Neuronal stem cell (in vitro differentiated cells): ENCODE measurements around the gene RAI14.
"Not testable (repeated sequence)": the region's sequence is repeated elsewhere in the genome, so short reads cannot be mapped to it uniquely, and the experiment has no call there.

ENCODE experiments used
- DNase-seq: peaks from one replicate; pipeline ENCODE4 v3.0.0-alpha.2; 2013; ENCODE audit warnings: low spot score
- H2AFZ ChIP-seq: one replicate; pipeline ENCODE4 v1.6.1; 2013; ENCODE audit warnings: mild to moderate bottlenecking, low read length, inconsistent platforms
- H2AK5ac ChIP-seq: 2 replicates; pipeline ENCODE4 v1.6.1; 2013; ENCODE audit warnings: low read depth, mild to moderate bottlenecking, inconsistent platforms, low read length, moderate library complexity, mixed read lengths
- H2BK120ac ChIP-seq: 2 replicates; pipeline ENCODE4 v1.6.1; 2013; ENCODE audit warnings: low read depth, mild to moderate bottlenecking, inconsistent platforms, low read length, moderate library complexity, mixed read lengths
- H2BK12ac ChIP-seq: one replicate; pipeline ENCODE4 v1.6.1; 2013; ENCODE audit warnings: low read length, inconsistent platforms
- H2BK15ac ChIP-seq: 2 replicates; pipeline ENCODE4 v1.6.1; 2013; ENCODE audit warnings: mild to moderate bottlenecking, low read length, inconsistent platforms, mixed read lengths
- H2BK5ac ChIP-seq: one replicate; pipeline ENCODE4 v1.6.1; 2013; ENCODE audit warnings: inconsistent platforms, mild to moderate bottlenecking, low read length, moderate library complexity
- H3K14ac ChIP-seq: one replicate; pipeline ENCODE4 v1.6.1; 2013; ENCODE audit warnings: low read length, inconsistent platforms
- H3K18ac ChIP-seq: 2 replicates; pipeline ENCODE4 v1.6.1; 2013; ENCODE audit warnings: low read length, inconsistent platforms
- H3K23ac ChIP-seq: 2 replicates; pipeline ENCODE4 v1.6.1; 2013; ENCODE audit warnings: low read depth, mild to moderate bottlenecking, mixed read lengths, low read length, inconsistent platforms; ENCODE audit not compliant: poor library complexity
- H3K27ac ChIP-seq: replicated peaks from 3 replicates; pipeline ENCODE4 v1.5.1; 2013; ENCODE audit warnings: low read length, inconsistent platforms
- H3K27me3 ChIP-seq, 3 experiments: 2 replicates each; pipeline ENCODE4 v1.6.1; 2013; ENCODE audit warnings: low read length in 3 of 3, mild to moderate bottlenecking in 2 of 3, inconsistent platforms in 1 of 3, low read depth in 1 of 3, mixed read lengths in 1 of 3, moderate library complexity in 1 of 3; ENCODE audit not compliant: control insufficient read depth in 3 of 3, insufficient read depth in 3 of 3
- H3K36me3 ChIP-seq, 2 donors: replicated peaks in 1 of 2; 2 replicates each; pipeline ENCODE4 v1.6.1; 2013; ENCODE audit warnings: low read length in 2 of 2; ENCODE audit not compliant: control insufficient read depth in 2 of 2, insufficient read depth in 2 of 2
- H3K4ac ChIP-seq: 2 replicates; pipeline ENCODE4 v1.6.1; 2013; ENCODE audit warnings: inconsistent platforms, mild to moderate bottlenecking, low read length, moderate library complexity
- H3K4me1 ChIP-seq, 2 donors: 1 replicate in 1 of 2; 2 replicates in 1 of 2; pipeline ENCODE4 v1.6.1; 2013; ENCODE audit warnings: low read length in 2 of 2, low read depth in 1 of 2; ENCODE audit not compliant: control insufficient read depth in 2 of 2, insufficient read depth in 1 of 2
- H3K4me2 ChIP-seq: one replicate; pipeline ENCODE4 v1.6.1; 2013; ENCODE audit warnings: mild to moderate bottlenecking, low read length, inconsistent platforms; ENCODE audit not compliant: insufficient read depth, poor library complexity, severe bottlenecking
- H3K4me3 ChIP-seq, 2 donors: 2 replicates each; pipeline ENCODE4 v1.5.1; 2013; ENCODE audit warnings: low read length in 2 of 2, mild to moderate bottlenecking in 2 of 2, inconsistent platforms in 1 of 2, moderate library complexity in 1 of 2
- H3K79me1 ChIP-seq: one replicate; pipeline ENCODE4 v1.6.1; 2013; ENCODE audit warnings: low read depth, mild to moderate bottlenecking, inconsistent platforms, low read length, moderate library complexity
- H3K9ac ChIP-seq: one replicate; pipeline ENCODE4 v1.6.1; 2013; ENCODE audit warnings: mild to moderate bottlenecking, low read depth, low read length, inconsistent platforms; ENCODE audit not compliant: poor library complexity
- H3K9me3 ChIP-seq, 2 donors: replicated peaks in 1 of 2; 2 replicates each; pipeline versions ENCODE3 to v1.6.1; 2013; ENCODE audit warnings: low read length in 2 of 2, mild to moderate bottlenecking in 2 of 2, inconsistent platforms in 1 of 2, low read depth in 1 of 2, mixed read lengths in 1 of 2, moderate library complexity in 1 of 2; ENCODE audit not compliant: control insufficient read depth in 2 of 2, insufficient read depth in 1 of 2
- H4K8ac ChIP-seq: one replicate; pipeline ENCODE4 v1.6.1; 2013; ENCODE audit warnings: low read depth, mild to moderate bottlenecking, inconsistent platforms, low read length, moderate library complexity
- H4K91ac ChIP-seq: one replicate; pipeline ENCODE4 v1.6.1; 2013; ENCODE audit warnings: low read length, low read depth, mild to moderate bottlenecking, inconsistent platforms; ENCODE audit not compliant: poor library complexity
- WGBS, 2 donors: extraction: QIAGEN DNeasy Blood & Tissue Kit; methylation state at CpG; one replicate each; pipeline ENCODE4 v1.1.7; 2013; ENCODE audit warnings: missing lambda C conversion rate in 2 of 2, mixed read lengths in 1 of 2; ENCODE audit not compliant: insufficient read length in 2 of 2, insufficient replicate concordance in 1 of 2; ENCODE audit errors: extremely low coverage in 2 of 2; 5-methylcytosine and 5-hydroxymethylcytosine counted together

Gene RAI14

GRCh38 chr5:34830827-34831226 lies 174.7 kb downstream of the RAI14 start:
- H3K79me1 ChIP-seq, H3K9me3 ChIP-seq, H3K4ac ChIP-seq, H3K23ac ChIP-seq, H3K4me1 ChIP-seq, H3K14ac ChIP-seq, H2BK15ac ChIP-seq, H3K9ac ChIP-seq, DNase-seq, H4K91ac ChIP-seq, H2BK12ac ChIP-seq, H2BK5ac ChIP-seq, H2BK120ac ChIP-seq, H2AFZ ChIP-seq, H3K4me2 ChIP-seq, H2AK5ac ChIP-seq, H3K18ac ChIP-seq, H4K8ac ChIP-seq, H3K27me3 ChIP-seq, H3K4me3 ChIP-seq, H3K27ac ChIP-seq: not testable (repeated sequence)
- peaks cover 23 to 81% of the 10 kb centered on the region in 2 donors for H3K36me3 ChIP-seq
- no CpG with 5 or more reads among the region's 7 CpGs for WGBS, 2 donors

DNA sequence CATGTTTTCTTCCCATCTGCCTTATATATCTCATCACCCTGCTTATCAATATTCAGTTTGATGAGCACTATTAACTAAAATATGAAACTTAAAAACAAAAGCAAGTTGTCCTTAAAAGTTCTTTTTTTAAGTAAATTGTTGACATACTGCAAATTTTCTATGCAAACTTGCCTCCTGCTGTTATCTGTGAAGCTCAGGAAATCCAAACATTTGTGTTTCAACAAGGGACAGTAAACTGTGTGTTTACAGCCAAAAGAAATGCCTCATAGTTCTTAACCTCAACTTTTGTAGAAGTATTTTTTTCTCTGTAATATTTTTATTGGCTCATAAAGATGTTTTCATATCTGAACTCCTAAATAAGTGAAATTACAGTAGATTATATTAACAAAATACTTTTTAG lies 175.2 kb downstream of the RAI14 start:
- H2BK12ac ChIP-seq = no peak overlapping the region

DNA sequence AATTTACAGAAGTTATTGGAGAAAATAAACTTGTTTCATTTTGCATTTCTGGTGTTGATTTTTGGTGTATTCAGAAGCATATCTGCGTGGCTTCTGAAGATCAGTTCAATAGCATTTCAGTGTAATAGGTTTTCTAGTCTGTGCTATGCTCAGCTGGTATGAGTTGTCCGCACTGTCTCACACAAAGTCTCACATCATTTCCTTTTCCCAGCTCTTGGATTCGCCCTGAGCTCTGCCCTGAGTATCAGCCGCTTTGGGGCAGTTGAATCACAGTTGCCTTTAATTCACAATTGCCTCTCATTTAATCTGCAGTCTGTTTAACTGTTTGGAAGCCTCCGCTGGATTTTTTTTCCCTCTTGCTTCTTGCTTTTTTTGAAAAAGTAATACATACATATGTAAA lies 176.4 kb downstream of the RAI14 start:
- no peak overlapping the region for H3K4ac ChIP-seq
- H3K18ac ChIP-seq = no peak overlapping the region
- H3K27ac ChIP-seq = no peak overlapping the region
- H2AK5ac ChIP-seq = no peak overlapping the region
- peaks cover 0 to 6% of the 10 kb centered on the region in 2 donors for H3K4me1 ChIP-seq
- H2BK15ac ChIP-seq = no peak overlapping the region
- H3K9me3 ChIP-seq = no peaks in the 10 kb centered on the region
- no peak overlapping the region for H3K14ac ChIP-seq
- DNase-seq = no peak
- no peak overlapping the region for H4K8ac ChIP-seq
- no peak overlapping the region for H3K9ac ChIP-seq
- no peak overlapping the region for H3K4me2 ChIP-seq
- H4K91ac ChIP-seq = no peak overlapping the region
- H3K23ac ChIP-seq = no peak overlapping the region
- no peak overlapping the region for H2BK12ac ChIP-seq
- no peaks in the 10 kb centered on the region for H3K79me1 ChIP-seq
- no CpG with 5 or more reads among the region's 5 CpGs for WGBS, 2 donors
- no peak overlapping the region for H2BK5ac ChIP-seq
- no peaks in the 10 kb centered on the region for H3K27me3 ChIP-seq
- peaks cover 12 to 64% of the 10 kb centered on the region in 2 donors for H3K36me3 ChIP-seq
- no peak overlapping the region for H3K4me3 ChIP-seq
- no peak overlapping the region for H2BK120ac ChIP-seq
- no peak overlapping the region for H2AFZ ChIP-seq

More for the DNA sequence above, 175.2 kb downstream of the RAI14 start:
- Histone ChIP-seq H2BK120ac (no peak overlapping the region), H3K14ac (no peak overlapping the region), H3K9ac (no peak overlapping the region), H2AFZ (no peak overlapping the region), H3K4ac (no peak overlapping the region), H3K23ac (no peak overlapping the region), H3K18ac (no peak overlapping the region), H2BK5ac (no peak overlapping the region), H2AK5ac (no peak overlapping the region), H3K9me3 (peaks cover 0 to 6% of the 10 kb centered on the region in 2 donors), H3K27me3 (no peaks in the 10 kb centered on the region), H3K79me1 (no peaks in the 10 kb centered on the region), H3K27ac (no peak overlapping the region), H4K8ac (no peak overlapping the region), H3K36me3 (peaks cover 22 to 76% of the 10 kb centered on the region in 2 donors), H3K4me2 (no peak overlapping the region), H4K91ac (no peak overlapping the region), H3K4me3 (no peak overlapping the region), H3K4me1 (peaks cover 0 to 6% of the 10 kb centered on the region in 2 donors), H2BK15ac (no peak overlapping the region)
- no peak for DNase-seq

DNA sequence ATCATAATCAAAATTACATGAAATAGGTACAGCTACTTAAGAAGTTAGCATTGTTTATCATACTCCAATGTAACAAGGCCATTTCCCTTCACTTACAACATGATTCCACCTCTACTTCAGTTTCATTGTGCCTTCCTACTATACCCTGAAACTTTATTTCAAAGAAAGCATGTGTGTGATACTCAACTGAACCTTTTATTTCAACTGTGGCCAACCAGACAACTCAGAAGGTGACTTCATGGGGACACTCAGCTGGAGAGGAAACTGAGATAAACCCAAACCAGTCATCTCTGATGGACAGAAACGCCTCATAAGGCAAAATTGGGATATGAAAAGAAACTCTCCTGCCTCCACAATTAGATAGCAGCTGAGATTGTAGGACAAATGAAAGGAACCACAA lies 177.0 kb downstream of the RAI14 start:
- Histone ChIP-seq H3K9me3 (no peaks in the 10 kb centered on the region), H2BK15ac (no peak overlapping the region)
- no CpG with 5 or more reads among the region's 1 CpG for WGBS, 2 donors

More for the DNA sequence above, 177.0 kb downstream of the RAI14 start:
- no peak overlapping the region for H3K4me3 ChIP-seq
- no peak overlapping the region for H4K8ac ChIP-seq
- peaks cover 11 to 58% of the 10 kb centered on the region in 2 donors for H3K36me3 ChIP-seq
- peaks cover 0 to 6% of the 10 kb centered on the region in 2 donors for H3K4me1 ChIP-seq
- H3K14ac ChIP-seq = no peak overlapping the region
- no peak overlapping the region for H2AK5ac ChIP-seq
- H3K23ac ChIP-seq = no peak overlapping the region
- H3K18ac ChIP-seq = no peak overlapping the region
- no peaks in the 10 kb centered on the region for H3K27me3 ChIP-seq
- no peak overlapping the region for H3K4me2 ChIP-seq
- H3K4ac ChIP-seq = no peak overlapping the region
- H3K27ac ChIP-seq = no peak overlapping the region
- H2BK120ac ChIP-seq = no peak overlapping the region
- H4K91ac ChIP-seq = no peak overlapping the region
- H3K9ac ChIP-seq = no peak overlapping the region
- H2BK5ac ChIP-seq = no peak overlapping the region
- H2BK12ac ChIP-seq = no peak overlapping the region
- no peak for DNase-seq
- no peak overlapping the region for H2AFZ ChIP-seq
- H3K79me1 ChIP-seq = no peaks in the 10 kb centered on the region
